Colonic mucosa (tissue), 4 donors: Measurements from ENCODE around the gene NOS1AP. TPM values are rescaled to one million over a fixed set of nuclear protein-coding genes. Genes with fewer than 3 reads are reported as not detected.

Experiments used
- DNase-seq: peaks from one replicate; pipeline ENCODE4 v3.0.0-alpha.2; 2020
- H3K27ac ChIP-seq: fragments of 200-600 bp; one replicate; pipeline ENCODE4 v1.8.0; 2021
- H3K27me3 ChIP-seq: fragments of 200-600 bp; one replicate; pipeline ENCODE4 v1.8.0; 2021
- H3K36me3 ChIP-seq: fragments of 200-600 bp; one replicate; pipeline ENCODE4 v1.8.0; 2021
- H3K4me1 ChIP-seq: fragments of 200-600 bp; one replicate; pipeline ENCODE4 v1.8.0; 2021; ENCODE audit warnings: mild to moderate bottlenecking
- H3K4me3 ChIP-seq: fragments of 200-600 bp; one replicate; pipeline ENCODE4 v1.8.0; 2021
- H3K9ac ChIP-seq, 2 donors: one replicate each; pipeline ENCODE4 v1.7.0; 2013; ENCODE audit warnings: control low read depth in 2 of 2, low read depth in 2 of 2, low read length in 2 of 2
- H3K9me3 ChIP-seq: fragments of 200-600 bp; one replicate; pipeline ENCODE4 v1.8.0; 2021
- intact Hi-C: fragments of 100-400 bp; cut with DNase I; formaldehyde crosslinking; loops from one replicate; pipeline ENCODE4 v1.14.1; 2022
- total RNA-seq, 2 donors: library from RNA; stranded (reverse); fragmentation: NEBNext Ultra II Directional in 1 of 2; extraction: Animal tissue kit (Norgen Biotek cat#: 25700) in 1 of 2; gene quantifications; one replicate each; pipeline ENCODE4 v1.2.1, GENCODE V29; 2021
- TF ChIP-seq, protein P1 (sequence below): fragments of 200-600 bp; IDR thresholded peaks from one replicate; pipeline ENCODE4 v1.8.0; 2022; ENCODE audit warnings: antibody characterized with exemption, mild to moderate bottlenecking
- donor health status: healthy.
- donor health status: DM: no; HTN: no; CAD: no.
- donor health status: DM: no; HTN: no; CAD: no.

NOS1AP gene
- total RNA-seq, 2 donors from 2014 or later = 9.0 to 14.4 TPM

DNA sequence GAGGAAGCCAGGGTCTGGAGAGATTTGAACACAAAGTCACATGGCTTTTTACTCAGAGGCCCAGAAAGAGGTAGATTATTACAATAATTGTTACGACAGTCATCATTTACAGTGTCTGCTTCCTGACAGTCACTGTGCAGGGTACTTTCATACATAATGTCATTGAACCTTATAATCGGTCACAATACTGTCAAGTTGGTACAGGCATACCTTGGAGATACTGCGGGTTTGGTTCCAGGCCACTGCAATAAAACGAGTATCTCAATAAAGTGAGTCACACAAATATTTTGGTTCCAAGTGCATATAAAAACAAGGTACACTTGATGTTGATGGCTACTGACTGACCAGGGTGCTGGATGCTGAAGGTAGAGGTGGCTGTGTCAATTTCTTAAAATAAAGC, 112.6 kb downstream of the NOS1AP start:
- Histone ChIP-seq H3K27me3 (no peaks in the 10 kb centered on the region), H3K9ac (no peak overlapping the region), H3K27ac (no peak overlapping the region), H3K9me3 (no peaks in the 10 kb centered on the region), H3K36me3 (no peaks in the 10 kb centered on the region), H3K4me1 (peaks cover 5% of the 10 kb centered on the region), H3K4me3 (no peak overlapping the region)
- intact Hi-C loops = no loop called here
- DNase-seq = no peak
- TF ChIP-seq, protein P1, sequence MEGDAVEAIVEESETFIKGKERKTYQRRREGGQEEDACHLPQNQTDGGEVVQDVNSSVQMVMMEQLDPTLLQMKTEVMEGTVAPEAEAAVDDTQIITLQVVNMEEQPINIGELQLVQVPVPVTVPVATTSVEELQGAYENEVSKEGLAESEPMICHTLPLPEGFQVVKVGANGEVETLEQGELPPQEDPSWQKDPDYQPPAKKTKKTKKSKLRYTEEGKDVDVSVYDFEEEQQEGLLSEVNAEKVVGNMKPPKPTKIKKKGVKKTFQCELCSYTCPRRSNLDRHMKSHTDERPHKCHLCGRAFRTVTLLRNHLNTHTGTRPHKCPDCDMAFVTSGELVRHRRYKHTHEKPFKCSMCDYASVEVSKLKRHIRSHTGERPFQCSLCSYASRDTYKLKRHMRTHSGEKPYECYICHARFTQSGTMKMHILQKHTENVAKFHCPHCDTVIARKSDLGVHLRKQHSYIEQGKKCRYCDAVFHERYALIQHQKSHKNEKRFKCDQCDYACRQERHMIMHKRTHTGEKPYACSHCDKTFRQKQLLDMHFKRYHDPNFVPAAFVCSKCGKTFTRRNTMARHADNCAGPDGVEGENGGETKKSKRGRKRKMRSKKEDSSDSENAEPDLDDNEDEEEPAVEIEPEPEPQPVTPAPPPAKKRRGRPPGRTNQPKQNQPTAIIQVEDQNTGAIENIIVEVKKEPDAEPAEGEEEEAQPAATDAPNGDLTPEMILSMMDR = no peak

DNA sequence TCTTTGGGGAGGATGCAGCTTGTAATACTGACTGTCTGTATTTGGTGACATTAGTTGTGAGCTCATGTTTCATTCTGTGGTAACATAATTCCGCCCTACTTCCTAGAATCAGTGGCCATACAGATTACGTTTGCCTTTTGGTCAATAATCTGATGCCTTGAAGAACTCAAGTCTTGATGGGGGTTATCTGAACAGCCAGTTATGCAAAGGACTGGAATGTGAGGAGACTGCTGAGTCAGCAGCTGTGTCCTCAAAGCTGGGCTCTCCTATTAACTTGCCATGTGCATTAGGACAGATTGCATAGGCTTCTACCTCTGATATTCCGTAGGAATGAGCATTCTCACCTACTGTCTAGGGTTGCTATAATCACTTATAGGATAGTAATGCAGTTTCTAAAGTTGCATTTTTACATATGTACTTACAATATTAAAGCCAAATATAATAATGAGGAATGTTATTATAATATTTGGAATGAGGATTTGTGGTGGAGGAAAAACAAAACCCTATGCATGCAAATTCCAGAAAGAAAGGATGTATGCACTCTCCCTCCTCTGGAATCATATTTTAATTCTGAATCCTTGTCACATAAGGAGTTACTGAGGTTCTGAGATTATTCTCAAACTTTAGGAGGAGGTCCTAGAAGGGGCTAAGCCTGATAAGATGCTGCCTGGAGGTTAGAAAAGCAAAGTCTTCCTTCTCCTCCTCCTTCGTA, 116.0 kb downstream of the NOS1AP start:
- no peak for DNase-seq
- H3K27ac ChIP-seq = no peak overlapping the region
- TF ChIP-seq, protein P1 = no peak
- no peaks in the 10 kb centered on the region for H3K27me3 ChIP-seq
- no peaks in the 10 kb centered on the region for H3K36me3 ChIP-seq
- H3K9ac ChIP-seq = no peak overlapping the region
- no peaks in the 10 kb centered on the region for H3K4me1 ChIP-seq
- H3K4me3 ChIP-seq = no peak overlapping the region
- H3K9me3 ChIP-seq = no peaks in the 10 kb centered on the region
- intact Hi-C loops = no loop called here

DNA sequence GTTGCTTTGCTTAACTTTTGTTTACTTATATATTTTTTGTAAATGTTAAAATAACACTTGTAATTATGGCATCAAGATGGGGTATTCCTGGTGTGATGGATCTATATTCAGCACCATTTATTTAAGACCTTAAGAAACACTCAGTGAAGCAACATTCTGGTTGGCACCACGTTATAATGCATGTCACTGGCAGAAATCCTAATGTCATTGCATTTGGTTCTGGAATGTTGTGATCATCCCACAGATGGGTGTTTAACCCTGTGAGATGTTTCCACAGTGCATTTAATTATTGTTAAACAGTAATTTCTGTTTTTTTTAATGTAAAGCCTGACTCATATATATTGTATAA, 116.5 kb downstream of the NOS1AP start:
- H3K36me3 ChIP-seq = no peaks in the 10 kb centered on the region
- DNase-seq = no peak
- no peaks in the 10 kb centered on the region for H3K27me3 ChIP-seq
- no peak overlapping the region for H3K9ac ChIP-seq
- no peak overlapping the region for H3K27ac ChIP-seq
- TF ChIP-seq, protein P1 = no peak
- H3K4me3 ChIP-seq = no peak overlapping the region
- no peaks in the 10 kb centered on the region for H3K9me3 ChIP-seq
- no peaks in the 10 kb centered on the region for H3K4me1 ChIP-seq
- intact Hi-C loops = no loop called here

DNA sequence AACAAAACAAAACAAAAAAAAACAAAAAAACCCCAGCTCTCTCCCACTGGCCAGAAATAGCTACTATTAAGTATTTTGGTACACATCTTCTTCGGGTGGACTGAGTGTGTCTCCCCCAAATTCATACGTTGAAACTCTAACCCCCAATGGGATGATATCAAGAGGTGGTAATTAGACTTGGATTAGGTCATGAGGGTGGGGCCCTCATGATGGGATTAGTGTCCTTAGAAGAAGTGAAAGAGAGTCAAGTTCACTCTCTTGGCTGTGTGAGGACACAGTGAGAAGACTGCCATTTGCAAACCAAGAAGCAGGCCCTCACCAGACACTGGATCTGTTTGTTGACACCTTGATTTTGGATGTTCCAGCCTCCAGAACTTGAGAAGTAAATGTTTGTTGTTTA, 116.9 kb downstream of the NOS1AP start:
- no peak for DNase-seq
- H3K27ac ChIP-seq = no peak overlapping the region
- TF ChIP-seq, protein P1 = no peak
- H3K27me3 ChIP-seq = no peaks in the 10 kb centered on the region
- no peak overlapping the region for H3K4me3 ChIP-seq
- no peaks in the 10 kb centered on the region for H3K4me1 ChIP-seq
- H3K36me3 ChIP-seq = no peaks in the 10 kb centered on the region
- no peak overlapping the region for H3K9ac ChIP-seq
- intact Hi-C loops = no loop called here
- H3K9me3 ChIP-seq = no peaks in the 10 kb centered on the region

DNA sequence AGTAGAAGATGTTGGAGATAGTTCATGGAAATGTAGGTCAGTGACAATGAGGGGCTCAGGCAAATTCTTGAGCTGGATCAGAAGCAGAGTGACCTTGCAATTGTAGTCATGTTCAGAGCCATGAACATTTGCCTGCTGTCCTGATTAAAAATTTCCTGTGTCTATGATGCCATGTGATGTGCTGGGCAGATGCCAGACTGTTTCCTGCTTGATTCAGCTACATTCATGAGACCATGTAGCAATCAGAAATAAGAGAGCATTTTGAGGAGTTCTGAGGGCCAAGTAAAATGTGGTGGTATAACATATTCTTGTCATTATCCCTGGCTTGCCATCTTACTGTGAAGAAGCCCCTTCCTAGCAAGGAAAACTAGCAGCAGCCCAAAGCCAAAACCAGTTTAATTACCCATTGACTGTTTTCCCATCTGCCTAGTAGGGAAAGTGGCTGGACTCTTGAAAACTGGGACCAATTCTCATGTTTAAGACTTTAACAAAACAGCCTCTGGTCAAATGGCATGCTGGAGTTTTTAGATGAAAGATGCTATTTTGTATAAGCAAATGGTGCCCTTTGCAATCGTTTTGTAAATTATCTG, 118.3 kb downstream of the NOS1AP start:
- H3K9ac ChIP-seq = no peak overlapping the region
- intact Hi-C loops = no loop called here
- no peak for DNase-seq
- H3K4me1 ChIP-seq = no peaks in the 10 kb centered on the region
- no peak overlapping the region for H3K4me3 ChIP-seq
- TF ChIP-seq, protein P1 = no peak
- no peak overlapping the region for H3K27ac ChIP-seq
- H3K36me3 ChIP-seq = no peaks in the 10 kb centered on the region
- H3K9me3 ChIP-seq = no peaks in the 10 kb centered on the region
- no peaks in the 10 kb centered on the region for H3K27me3 ChIP-seq
